GM19467 (cell line): Measurements from ENCODE around the gene COL4A2.
A peak's percentile ranks its signal among the peaks of the same experiment; 100 is the strongest.

Experiments used
- ATAC-seq: cut with Tn5 transposase; IDR thresholded peaks from one replicate; pipeline ENCODE4 v1.9.1; 2021; ENCODE audit warnings: mild to moderate bottlenecking, moderate library complexity; ENCODE audit not compliant: unreplicated experiment

The COL4A2 gene

GRCh38 chr13:110351636-110352420, 44.7 kb downstream of the COL4A2 start:
- ATAC-seq: no peak

- no peak for ATAC-seq
Observed at GRCh38 chr13:110352735-110353134, 45.7 kb downstream of the COL4A2 start.

DNA sequence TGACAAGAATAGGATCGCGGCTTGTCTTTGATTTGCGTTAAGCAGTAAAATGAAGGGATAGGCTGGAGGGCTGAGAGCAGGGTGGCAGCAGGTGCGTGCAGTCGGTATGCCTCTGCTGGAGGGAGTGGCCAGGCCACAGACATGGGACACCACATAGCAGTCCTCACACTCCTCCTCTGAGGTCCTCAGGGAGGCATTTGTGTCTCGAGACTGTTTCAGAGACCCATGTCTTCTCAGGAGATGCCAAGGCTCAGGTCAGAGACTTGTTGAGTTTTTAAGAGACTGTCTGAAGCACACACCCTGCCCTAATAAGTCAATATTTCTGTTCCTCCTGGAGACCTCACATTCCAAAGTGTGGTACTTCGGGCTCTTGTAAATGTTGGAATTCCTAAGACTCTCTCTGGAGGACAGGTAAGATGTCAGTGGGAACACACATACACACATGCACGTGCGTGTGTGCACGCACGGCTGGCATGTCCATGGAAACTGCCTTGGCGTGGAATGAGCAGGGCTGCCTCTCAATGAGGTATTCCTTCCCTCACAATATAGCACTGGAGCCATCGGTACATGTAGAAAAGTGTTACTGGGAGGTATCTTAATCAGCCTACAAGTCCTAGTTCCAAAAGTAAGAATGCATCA, 46.4 kb downstream of the COL4A2 start:
- ATAC-seq: no peak

GRCh38 chr13:110354123-110354627, 47.1 kb downstream of the COL4A2 start:
- ATAC-seq: no peak

- no peak for ATAC-seq
Observed at GRCh38 chr13:110354715-110355473, 47.8 kb downstream of the COL4A2 start.

GRCh38 chr13:110356362-110356761, 49.3 kb downstream of the COL4A2 start:
- no peak for ATAC-seq

GRCh38 chr13:110358381-110358780, 51.3 kb downstream of the COL4A2 start:
- no peak for ATAC-seq

- no peak for ATAC-seq
Observed at GRCh38 chr13:110359840-110360301, 52.8 kb downstream of the COL4A2 start.

GRCh38 chr13:110360598-110360997, 53.5 kb downstream of the COL4A2 start:
- no peak for ATAC-seq

GRCh38 chr13:110361365-110361911, 54.4 kb downstream of the COL4A2 start:
- no peak for ATAC-seq

DNA sequence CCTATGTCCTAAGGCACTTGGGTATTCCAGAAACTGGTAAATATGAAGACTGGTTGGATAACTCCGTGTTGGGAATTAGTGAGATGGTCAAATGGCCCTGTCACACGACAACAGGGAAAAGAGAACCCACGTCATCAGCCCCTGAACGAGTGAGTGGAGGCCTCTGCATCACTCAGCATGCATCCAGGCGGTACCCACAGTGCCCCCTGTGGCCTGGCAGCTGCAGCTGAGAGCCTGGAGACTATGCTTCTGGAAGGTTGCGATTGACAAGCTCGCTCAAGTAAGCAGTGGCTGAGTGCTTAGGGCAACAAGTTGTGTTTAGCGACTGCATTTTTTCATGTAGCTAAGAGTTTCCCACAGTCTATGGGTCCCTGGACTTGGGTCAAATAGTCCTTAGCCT, 55.9 kb downstream of the COL4A2 start:
- ATAC-seq: no peak

DNA sequence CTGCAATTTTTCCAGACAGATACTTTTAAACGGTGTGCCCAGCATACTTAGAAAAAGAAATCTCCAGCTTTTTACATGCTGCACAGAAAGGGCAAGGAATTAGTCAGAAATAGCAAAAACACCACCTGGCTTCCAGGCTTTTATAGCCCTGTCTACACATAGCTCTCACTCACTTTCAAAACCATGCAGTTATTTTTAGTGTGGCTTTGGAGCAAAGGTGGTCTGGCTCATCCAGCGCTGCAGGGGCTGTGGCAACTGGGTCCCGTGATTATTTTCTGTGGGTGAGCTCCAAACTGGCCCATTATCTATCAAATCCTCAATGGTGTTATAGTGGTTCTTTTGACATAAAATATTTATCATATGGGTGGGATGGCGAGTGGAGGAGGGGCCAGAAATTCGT, 57.0 kb downstream of the COL4A2 start:
- ATAC-seq: no peak

DNA sequence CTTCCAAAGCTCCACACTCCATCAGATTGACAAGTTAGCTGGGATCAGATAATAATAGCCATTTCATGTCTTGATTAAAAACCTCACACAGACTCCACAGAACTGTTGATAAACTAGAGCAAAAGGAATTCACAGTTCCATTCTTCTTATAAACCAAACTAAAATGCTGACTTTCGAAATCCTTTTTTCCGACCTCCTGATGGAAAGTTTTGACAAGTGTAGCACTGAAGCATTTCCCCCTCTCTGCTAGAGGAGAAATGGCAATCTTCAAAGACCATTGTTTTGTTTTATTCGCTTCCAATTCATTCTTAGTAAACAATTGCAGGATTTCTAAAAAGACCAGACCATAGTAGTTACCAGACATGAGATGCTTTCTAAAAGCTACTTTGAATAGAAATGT, 58.8 kb downstream of the COL4A2 start:
- no peak for ATAC-seq

DNA sequence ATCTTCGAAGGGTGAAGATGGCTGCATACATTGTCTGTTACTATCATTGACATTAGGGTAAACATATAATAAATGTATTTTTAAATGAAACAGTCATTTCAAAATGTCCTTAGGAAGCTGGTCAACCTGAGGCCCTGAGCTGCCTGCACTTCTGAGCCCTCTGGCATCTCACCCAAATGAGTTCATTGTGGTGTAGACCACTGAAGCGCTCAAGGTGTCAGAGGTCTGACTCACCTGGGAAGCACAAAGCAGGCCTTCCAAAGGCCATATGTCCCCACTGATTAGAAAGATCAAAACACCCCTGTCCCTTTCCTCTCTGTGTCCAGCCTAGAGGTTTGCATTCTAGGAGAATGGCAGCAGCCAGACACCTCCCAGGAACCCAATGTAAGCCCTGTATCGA, 59.6 kb downstream of the COL4A2 start:
- no peak for ATAC-seq

GRCh38 chr13:110367620-110368019, 60.5 kb downstream of the COL4A2 start:
- no peak for ATAC-seq

DNA sequence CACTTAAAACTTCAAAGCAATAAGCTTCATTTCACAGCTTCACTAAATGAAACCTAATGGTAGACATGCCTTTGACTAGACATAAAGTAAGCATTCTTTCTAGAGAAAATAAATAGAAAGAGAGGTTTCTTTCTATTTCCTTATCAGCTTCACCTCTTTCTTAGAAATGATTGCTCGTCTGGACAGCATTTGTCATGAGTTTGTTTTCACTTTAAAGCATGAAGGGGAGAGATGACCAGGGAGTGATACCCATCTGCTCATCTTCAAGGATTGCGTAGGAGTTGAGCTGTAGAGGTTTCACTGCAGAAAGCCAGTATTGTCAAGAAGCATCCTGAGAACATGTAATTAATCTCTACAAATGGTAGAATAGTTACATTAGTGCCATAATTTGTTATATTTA, 61.3 kb downstream of the COL4A2 start:
- ATAC-seq: no peak

DNA sequence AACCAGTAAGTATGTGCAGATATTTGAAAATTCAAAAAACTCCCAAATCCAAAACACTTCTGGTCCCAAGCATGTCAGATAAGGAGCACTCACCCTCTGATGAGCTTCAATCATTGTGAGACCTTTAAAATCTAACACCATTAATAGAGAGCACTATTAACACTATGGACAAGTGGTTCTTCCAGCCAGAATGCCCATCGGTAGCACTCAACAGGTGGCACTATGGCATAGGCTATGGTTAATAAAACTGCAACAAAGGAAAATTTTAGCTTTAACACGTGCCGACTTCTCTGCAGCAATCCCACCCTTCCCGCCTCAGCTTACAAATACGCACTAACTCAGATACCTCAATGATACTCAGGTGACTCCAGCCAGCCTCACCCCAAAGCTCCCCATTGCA, 62.3 kb downstream of the COL4A2 start:
- ATAC-seq: no peak

- peak; percentile 53 for ATAC-seq
Observed at GRCh38 chr13:110371550-110372465, 64.7 kb downstream of the COL4A2 start.

DNA sequence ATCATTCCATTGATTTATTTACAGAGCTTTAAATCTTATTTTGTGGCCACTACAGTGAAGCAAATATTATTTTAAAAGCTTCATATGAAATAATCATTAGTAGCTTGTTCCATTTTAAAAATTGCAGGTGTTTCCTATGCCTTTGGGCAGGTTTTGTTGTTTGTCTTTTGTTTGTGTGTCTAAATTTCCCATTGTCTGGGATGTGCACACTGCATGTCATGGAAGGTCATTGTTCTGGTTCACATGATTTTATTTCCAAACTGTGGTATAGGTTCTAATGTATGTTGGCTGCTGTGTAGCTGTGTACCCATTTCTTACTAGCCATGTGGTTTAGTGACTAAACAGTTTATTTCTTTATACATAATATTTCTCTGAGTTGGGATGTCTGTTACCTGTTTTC, 65.6 kb downstream of the COL4A2 start:
- no peak for ATAC-seq

DNA sequence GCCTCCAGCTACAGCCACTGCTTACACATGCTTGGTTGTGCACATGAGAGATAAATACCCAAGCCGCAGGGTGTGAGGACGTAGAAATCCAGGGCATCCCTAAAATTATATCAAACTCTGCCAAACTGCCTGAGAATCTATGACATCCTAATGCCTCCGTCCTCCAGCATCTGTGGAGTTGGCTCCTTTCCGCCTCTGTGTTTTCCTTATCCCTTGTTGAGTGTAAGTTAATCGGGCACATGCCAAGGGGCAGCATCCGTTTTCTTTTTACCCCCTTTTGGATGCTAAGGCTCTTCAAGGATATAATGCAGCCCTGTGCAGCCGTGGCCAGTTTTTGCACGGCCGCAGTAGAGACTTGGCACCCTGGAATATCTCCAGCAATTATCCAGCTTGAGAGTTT, 66.5 kb downstream of the COL4A2 start:
- no peak for ATAC-seq
